MCF 10A (cell line): ENCODE data around the gene UTP3. TPM values are rescaled to one million over a fixed set of nuclear protein-coding genes. Genes with fewer than 3 reads are reported as not detected.

Experiments
- BruUV-seq: library from RNA; stranded (reverse); fragments of 400-500 nt; replicated peaks from 2 replicates; lab custom pipeline; 2021; lab: Mats Ljungman, UMichigan
- CTCF ChIA-PET: fragments of 300-600 bp; sonication (Branson Sonifier 250); formaldehyde crosslinking; extraction: SDS; loops from one replicate; lab custom pipeline; 2021; ENCODE audit warnings: antibody characterized with exemption, inconsistent platforms; lab: Yijun Ruan, JAX
- POLR2A ChIA-PET: fragments of 300-600, 350-650 bp; sonication (Branson Sonifier 250); formaldehyde crosslinking; extraction: SDS; loops from one replicate; lab custom pipeline; 2020; ENCODE audit warnings: antibody characterized with exemption, inconsistent platforms; lab: Yijun Ruan, JAX
- DNase-seq: peaks from one replicate; pipeline ENCODE4 v3.0.0-alpha.2; 2018; ENCODE audit not compliant: unreplicated experiment
- H3K27ac Mint-ChIP-seq: one replicate; pipeline ENCODE4 v1.8.0; 2022; ENCODE audit warnings: mild to moderate bottlenecking, low read depth, mixed read lengths; ENCODE audit not compliant: unreplicated experiment
- H3K27me3 Mint-ChIP-seq: one replicate; pipeline ENCODE4 v1.8.0; 2022; ENCODE audit warnings: mixed read lengths; ENCODE audit not compliant: insufficient read depth, unreplicated experiment
- H3K36me3 Mint-ChIP-seq: one replicate; pipeline ENCODE4 v1.8.0; 2022; ENCODE audit warnings: mild to moderate bottlenecking, moderate library complexity, mixed read lengths; ENCODE audit not compliant: insufficient read depth, unreplicated experiment
- H3K4me1 Mint-ChIP-seq: one replicate; pipeline ENCODE4 v1.8.0; 2022; ENCODE audit warnings: mixed read lengths; ENCODE audit not compliant: insufficient read depth, unreplicated experiment
- H3K4me3 Mint-ChIP-seq: one replicate; pipeline ENCODE4 v1.8.0; 2022; ENCODE audit warnings: mild to moderate bottlenecking, moderate library complexity, mixed read lengths; ENCODE audit not compliant: unreplicated experiment
- H3K9me3 Mint-ChIP-seq: one replicate; pipeline ENCODE4 v1.8.0; 2022; ENCODE audit warnings: mixed read lengths; ENCODE audit not compliant: unreplicated experiment
- intact Hi-C: fragments of 100-400 bp; cut with micrococcal nuclease; formaldehyde crosslinking; loops from 2 replicates; pipeline ENCODE4 v1.14.1; 2022
- total RNA-seq: library from RNA; stranded (reverse); gene quantifications from 2 replicates; pipeline ENCODE4 v1.2.3, GENCODE V29; 2022
- TF ChIP-seq, protein P1 (sequence below): fragments of 200-600 bp; IDR thresholded peaks from one replicate; pipeline ENCODE4 v1.8.0; 2022; ENCODE audit warnings: antibody characterized with exemption, mild to moderate bottlenecking; ENCODE audit not compliant: unreplicated experiment

Gene UTP3
- total RNA-seq, 1 experiment from 2014 or later = 45.4 TPM

- intact Hi-C loops = loop anchor here (2.0 to 5.0 kb wide), 4 partner anchors 16 to 133 kb away; partner anchors contain the start of genes GRSF1 and UTP3
- Mint-ChIP-seq H3K27me3 (no peaks in the 10 kb centered on the region), H3K4me3 (peak overlapping the region; percentile 93), H3K36me3 (peaks cover 6% of the 10 kb centered on the region), H3K4me1 (peaks cover 10% of the 10 kb centered on the region), H3K9me3 (no peaks in the 10 kb centered on the region), H3K27ac (peak overlapping the region; percentile 84)
- BruUV-seq = TSS peak; percentile 85
- ChIA-PET CTCF (interaction anchor here (0.6 to 4.5 kb wide), 15 partner anchors 12 to 232 kb away, joined by 3 to 49 read pairs (median 4); partner anchors contain the start of gene UTP3), POLR2A (interaction anchor here (0.7 to 9.4 kb wide), 25 partner anchors 8 to 1608 kb away, joined by 3 to 278 read pairs (median 4); partner anchors contain the start of genes DCK, GRSF1, MOB1B and RUFY3)
- DNase-seq = peak; percentile 72
- TF ChIP-seq, protein P1, sequence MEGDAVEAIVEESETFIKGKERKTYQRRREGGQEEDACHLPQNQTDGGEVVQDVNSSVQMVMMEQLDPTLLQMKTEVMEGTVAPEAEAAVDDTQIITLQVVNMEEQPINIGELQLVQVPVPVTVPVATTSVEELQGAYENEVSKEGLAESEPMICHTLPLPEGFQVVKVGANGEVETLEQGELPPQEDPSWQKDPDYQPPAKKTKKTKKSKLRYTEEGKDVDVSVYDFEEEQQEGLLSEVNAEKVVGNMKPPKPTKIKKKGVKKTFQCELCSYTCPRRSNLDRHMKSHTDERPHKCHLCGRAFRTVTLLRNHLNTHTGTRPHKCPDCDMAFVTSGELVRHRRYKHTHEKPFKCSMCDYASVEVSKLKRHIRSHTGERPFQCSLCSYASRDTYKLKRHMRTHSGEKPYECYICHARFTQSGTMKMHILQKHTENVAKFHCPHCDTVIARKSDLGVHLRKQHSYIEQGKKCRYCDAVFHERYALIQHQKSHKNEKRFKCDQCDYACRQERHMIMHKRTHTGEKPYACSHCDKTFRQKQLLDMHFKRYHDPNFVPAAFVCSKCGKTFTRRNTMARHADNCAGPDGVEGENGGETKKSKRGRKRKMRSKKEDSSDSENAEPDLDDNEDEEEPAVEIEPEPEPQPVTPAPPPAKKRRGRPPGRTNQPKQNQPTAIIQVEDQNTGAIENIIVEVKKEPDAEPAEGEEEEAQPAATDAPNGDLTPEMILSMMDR = peak; percentile 19
Measured at GRCh38 chr4:70704215-70704930, 16.0 kb downstream of the UTP3 start.

GRCh38 chr4:70704931-70705182, 16.5 kb downstream of the UTP3 start:
- CTCF ChIA-PET = interaction anchor here (0.6 to 4.5 kb wide), 7 partner anchors 13 to 55 kb away, joined by 3 to 49 read pairs (median 7); partner anchors contain the start of gene UTP3
- H3K27ac Mint-ChIP-seq = no peak overlapping the region
- intact Hi-C loops = loop anchor here (2.0 to 5.0 kb wide), 5 partner anchors 16 to 197 kb away; partner anchors contain the start of genes GRSF1, MOB1B and UTP3
- no peak for DNase-seq
- H3K4me3 Mint-ChIP-seq = peak overlapping the region; percentile 93
- H3K27me3 Mint-ChIP-seq = no peaks in the 10 kb centered on the region
- POLR2A ChIA-PET = interaction anchor here (0.7 to 9.4 kb wide), 19 partner anchors 8 to 1608 kb away, joined by 3 to 278 read pairs (median 6); partner anchors contain the start of genes GRSF1, MOB1B, RUFY3 and UTP3
- TF ChIP-seq, protein P1 = no peak
- H3K36me3 Mint-ChIP-seq = peaks cover 6% of the 10 kb centered on the region
- peaks cover 15% of the 10 kb centered on the region for H3K4me1 Mint-ChIP-seq
- no TSS peak for BruUV-seq
- H3K9me3 Mint-ChIP-seq = no peaks in the 10 kb centered on the region

GRCh38 chr4:70705183-70706043, 17.1 kb downstream of the UTP3 start:
- H3K4me3 Mint-ChIP-seq = peak overlapping the region; percentile 93
- H3K4me1 Mint-ChIP-seq = peaks cover 16% of the 10 kb centered on the region
- peak overlapping the region; percentile 89 for H3K27ac Mint-ChIP-seq
- POLR2A ChIA-PET = interaction anchor here (0.6 to 9.4 kb wide), 22 partner anchors 9 to 1607 kb away, joined by 3 to 278 read pairs (median 5); partner anchors contain the start of genes GRSF1, MOB1B, RUFY3 and UTP3
- no peaks in the 10 kb centered on the region for H3K27me3 Mint-ChIP-seq
- no peaks in the 10 kb centered on the region for H3K9me3 Mint-ChIP-seq
- no TSS peak for BruUV-seq
- H3K36me3 Mint-ChIP-seq = peaks cover 3% of the 10 kb centered on the region
- TF ChIP-seq, protein P1 = no peak
- CTCF ChIA-PET = interaction anchor here (0.6 to 4.5 kb wide), 10 partner anchors 14 to 55 kb away, joined by 3 to 49 read pairs (median 6); partner anchors contain the start of gene UTP3
- DNase-seq = peak; percentile 74
- intact Hi-C loops = loop anchor here (2.0 to 5.0 kb wide), 3 partner anchors 17 to 197 kb away; partner anchors contain the start of genes MOB1B and UTP3
